ENCODE results near the gene ALDH1A3. TPM values are rescaled to one million over a fixed set of nuclear protein-coding genes. Genes with fewer than 3 reads are reported as not detected.

The ALDH1A3 gene
- total RNA-seq, 1 donor from 2014 or later, result 2.1 TPM

DNA sequence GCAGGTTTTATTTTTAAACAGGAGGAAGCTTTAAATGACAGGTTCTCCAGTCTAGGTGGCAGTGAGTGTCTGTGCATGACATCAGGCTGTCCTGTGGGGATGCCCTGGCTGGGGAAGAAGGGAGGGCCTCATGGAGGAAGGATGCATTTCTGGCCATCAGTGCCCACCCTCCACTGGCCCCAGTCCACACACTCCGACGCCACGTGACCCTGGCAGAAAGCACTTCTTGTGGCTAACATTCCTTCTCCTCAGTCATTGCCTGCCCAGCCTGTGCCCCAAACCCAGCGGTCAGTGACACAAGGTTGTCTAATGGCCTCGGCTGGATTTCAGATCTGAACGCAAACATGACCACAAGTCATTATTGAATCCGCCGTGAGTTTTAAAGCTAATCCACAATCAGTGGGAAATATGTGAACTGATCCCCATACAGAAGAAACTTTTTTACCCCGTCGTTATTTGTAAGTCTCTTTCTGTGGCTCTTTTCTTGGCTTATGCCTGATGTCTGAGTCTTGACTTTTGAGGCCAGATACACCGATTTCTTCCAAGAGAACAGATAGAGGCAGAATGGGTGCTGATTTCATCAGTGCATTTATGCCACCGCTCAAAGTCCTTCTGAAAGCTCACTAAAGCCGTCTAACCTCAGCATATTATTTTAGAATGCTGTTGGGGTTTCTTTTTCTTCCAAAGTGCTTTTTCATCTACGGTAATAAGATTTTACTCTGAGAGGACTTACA lies 22.2 kb downstream of the ALDH1A3 start:
- DNase-seq (ENCODE audit: low spot score), result no peak

DNA sequence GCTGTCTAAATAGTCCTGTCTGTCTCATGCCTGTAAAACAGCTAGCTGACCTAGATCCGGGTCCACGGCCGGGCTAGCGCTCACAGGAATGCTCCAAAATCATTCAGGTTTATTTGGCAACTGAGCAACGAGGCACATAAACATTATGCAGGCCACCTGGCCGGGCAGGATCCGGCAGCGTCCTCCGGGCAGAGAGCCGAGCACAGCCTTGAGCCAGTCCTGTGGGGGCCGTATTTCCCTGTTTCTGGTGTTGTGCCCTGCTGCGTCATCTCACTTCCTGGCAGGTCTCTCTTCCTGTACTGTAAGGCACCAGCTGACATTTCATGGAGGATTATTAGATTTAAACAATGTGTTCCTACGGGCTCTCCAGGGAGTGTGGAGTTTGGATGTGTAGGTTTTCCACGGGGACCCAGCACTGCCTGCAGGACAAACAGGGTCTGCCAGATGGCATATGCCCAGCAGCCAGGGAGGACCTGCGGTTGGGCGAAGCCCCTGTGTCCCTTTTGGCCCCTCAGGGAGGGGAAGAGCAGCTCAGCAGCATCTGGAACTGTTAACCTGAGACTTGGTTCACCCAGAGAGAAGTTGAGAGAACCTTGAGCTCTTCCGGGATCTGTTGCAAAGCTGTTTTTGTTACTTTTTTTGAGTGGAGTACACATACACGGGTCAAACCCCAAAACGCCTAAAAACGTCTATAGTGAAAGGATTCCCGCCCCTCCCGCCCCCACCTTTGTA lies 23.0 kb downstream of the ALDH1A3 start:
- DNase-seq (ENCODE audit: low spot score), result peak; percentile 58

DNA sequence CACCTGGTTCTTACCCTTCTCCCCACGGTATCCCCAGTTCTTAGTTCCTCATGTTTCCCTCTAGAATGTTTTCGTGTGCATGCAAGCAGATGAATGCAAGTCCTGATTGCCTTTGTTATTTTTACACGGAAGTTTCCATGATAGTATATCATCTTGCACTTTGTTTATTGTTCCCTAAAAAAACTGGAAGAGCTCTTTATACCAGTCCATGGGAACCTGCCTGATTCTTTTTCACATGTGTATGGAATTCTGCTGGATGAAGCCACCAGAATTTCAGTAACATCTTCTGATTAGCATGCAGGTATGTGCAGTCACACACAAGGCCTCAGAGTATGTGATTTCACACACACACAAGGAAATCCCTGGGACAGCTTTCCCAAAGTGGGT lies 23.5 kb downstream of the ALDH1A3 start:
- DNase-seq (ENCODE audit: low spot score), result no peak

DNA sequence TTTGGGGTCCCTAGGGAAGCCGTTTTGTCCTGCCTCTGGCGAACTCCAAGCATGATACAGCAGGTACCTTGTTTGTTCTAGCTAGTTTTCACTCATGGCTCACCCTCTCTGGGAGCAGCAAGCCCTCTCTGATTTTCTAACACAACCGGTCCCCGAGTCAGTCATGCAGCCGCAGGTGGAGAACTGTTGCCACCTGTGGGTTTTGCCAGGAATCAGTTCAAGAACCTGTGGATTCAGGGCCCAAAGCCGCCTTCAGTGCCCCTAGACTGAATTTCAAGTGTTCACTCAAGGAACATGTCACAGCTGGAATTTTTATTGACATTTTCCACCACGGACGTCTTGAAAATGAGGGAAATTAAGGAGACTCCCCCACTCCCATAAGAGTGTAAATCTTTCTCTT lies 26.2 kb downstream of the ALDH1A3 start:
- DNase-seq (ENCODE audit: low spot score), result no peak

- no peak for DNase-seq (ENCODE audit: low spot score)
Measured at GRCh38 chr15:100908466-100908865, 28.8 kb downstream of the ALDH1A3 start.

GRCh38 chr15:100909565-100909964 lies 29.9 kb downstream of the ALDH1A3 start:
- DNase-seq (ENCODE audit: low spot score), result no peak

GRCh38 chr15:100909989-100910955 lies 30.6 kb downstream of the ALDH1A3 start:
- DNase-seq (ENCODE audit: low spot score), result no peak

- DNase-seq (ENCODE audit: low spot score), result no peak
Measured at GRCh38 chr15:100911086-100911485, 31.5 kb downstream of the ALDH1A3 start.

DNA sequence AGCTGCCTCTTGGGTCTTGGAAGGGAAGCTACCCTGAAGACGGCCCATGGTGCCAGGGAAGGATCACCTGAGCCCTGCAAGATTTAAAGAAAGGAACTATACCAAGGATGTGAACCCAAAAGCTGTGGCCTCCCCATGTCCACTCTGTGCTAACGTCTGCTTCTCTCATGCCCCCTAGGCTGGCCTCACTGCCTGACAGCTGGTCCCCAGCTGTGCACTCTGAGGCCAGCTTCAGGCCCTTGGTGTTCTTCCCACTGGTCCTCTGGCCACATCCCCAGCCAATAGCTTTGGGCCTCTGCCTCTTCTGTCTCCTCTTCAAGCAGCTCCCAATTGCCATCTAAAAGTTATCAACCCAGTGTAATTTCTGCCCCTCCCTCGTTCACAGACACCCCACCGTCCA lies 34.3 kb downstream of the ALDH1A3 start:
- no peak for DNase-seq (ENCODE audit: low spot score)

GRCh38 chr15:100914876-100915275 lies 35.2 kb downstream of the ALDH1A3 start:
- no peak for DNase-seq (ENCODE audit: low spot score)

GRCh38 chr15:100918034-100918689 lies 38.5 kb downstream of the ALDH1A3 start:
- peak; percentile 53 for DNase-seq (ENCODE audit: low spot score)

DNA sequence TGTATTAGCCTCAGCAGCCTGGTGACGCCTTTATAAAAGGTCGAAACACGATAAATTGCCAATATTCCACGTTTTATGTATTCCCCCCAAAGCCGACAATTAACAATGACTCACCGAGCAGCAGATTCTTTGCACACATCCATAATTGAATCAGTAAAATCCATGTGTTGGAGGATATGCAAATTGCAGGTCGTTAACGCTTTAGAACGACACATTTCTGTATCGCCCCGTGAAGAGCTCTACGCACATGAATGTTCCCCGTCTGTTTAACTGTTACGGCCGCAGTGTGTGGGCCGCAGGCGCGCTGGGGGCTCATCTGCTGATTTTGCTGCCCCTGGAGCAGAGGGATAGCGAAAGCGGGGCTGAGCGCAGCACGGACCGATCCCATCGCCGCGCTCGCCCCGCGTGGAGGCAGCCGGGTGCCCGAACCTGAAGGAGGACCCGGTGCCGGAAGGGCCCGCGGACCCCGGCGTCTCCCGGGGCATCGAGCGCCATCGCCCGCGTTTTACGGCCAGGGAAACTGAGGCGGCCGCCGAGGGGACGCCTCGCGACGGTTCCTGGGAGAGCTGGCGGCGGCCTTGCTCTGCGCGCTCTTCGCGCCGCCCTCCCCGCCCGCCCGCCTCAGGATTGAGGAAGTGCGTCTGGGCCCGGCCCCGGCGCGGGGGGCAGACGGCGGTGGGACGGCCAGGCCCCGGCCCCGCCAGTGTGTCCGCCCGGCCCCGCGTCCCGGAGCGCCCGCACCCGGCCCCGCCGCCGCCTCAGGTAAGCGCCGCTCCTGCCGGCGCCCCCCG lies 39.3 kb downstream of the ALDH1A3 start, which contains the start of gene LRRK1:
Gene LRRK1, plus strand, starts transcription at position 668 of the 791 bp plus-strand sequence. CDS start 5,276 bp downstream, outside the sequence.
- DNase-seq (ENCODE audit: low spot score), result no peak

DNA sequence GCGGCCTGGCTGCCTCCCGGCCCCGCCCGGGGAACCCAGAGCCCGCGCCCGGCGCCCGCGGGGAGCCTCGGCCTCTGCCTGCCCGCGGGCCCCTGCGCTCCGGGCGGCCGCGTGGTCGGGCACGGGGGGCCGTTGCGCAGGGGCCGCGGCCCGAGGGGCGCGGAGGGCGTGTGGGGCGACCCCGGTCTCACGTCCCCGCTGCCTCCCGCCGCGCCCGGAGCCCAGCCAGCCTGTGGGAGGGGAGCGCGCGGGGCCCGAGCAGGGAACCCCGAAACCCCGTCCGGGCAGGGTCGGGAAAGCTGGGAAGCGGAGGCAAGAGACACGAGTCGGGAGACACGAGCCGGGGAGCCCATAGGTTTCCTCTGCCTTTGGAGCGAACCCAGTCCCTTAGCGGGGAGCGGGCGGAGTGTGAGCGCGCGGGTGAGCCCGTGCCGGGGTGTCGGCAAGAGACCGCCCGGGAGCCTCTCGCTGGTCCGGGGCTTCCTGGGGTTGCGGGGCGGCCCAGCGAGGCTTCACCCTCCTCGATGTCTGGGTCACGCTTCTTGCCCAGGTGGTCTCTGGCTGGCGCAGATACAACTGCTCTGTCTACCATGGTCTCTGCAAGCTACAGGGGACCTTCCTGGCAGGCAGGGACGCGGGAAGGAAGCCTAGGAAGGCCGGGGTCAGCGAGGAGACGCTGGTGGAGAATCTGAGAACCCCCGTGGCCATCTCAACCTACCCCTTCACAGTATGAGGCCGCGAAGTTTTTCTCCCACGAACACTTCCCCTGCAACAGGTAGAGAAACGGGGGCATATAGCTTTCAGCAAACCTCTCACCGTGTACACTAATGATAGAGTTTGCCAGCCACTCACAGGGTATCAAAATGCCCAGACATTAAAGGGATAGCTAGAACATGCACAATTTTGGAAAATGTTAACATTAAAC lies 40.1 kb downstream of the ALDH1A3 start:
- DNase-seq (ENCODE audit: low spot score), result no peak

DNA sequence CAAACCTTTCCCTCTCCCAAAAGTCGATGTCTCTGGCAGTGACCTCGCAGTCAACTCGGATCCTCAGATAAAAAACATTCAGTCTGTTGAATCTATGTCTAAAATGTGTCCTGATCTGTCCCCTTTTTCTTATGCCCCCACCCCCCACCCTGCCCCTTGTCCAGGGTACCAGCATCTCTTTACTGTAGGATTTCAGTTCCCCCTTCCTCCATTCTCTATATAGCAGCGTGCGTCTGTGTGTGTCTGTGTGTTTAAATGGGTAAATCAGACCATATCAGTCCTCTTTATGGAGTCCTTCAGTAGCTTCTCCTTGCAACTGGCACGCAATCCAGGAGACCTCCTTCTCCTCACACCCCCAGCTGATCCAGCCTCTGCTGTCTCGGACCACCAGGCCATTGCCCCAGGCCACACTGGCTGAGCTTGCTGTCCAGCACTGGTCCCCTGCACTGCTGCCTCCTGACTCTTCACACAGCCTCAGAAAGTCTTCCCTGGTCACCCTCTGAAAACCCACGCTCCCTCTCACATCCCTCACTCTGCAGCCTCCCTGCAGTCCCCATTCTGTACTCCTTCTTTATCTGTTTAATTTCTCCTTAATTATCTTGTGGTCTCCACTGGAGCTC lies 41.0 kb downstream of the ALDH1A3 start:
- no peak for DNase-seq (ENCODE audit: low spot score)

DNA sequence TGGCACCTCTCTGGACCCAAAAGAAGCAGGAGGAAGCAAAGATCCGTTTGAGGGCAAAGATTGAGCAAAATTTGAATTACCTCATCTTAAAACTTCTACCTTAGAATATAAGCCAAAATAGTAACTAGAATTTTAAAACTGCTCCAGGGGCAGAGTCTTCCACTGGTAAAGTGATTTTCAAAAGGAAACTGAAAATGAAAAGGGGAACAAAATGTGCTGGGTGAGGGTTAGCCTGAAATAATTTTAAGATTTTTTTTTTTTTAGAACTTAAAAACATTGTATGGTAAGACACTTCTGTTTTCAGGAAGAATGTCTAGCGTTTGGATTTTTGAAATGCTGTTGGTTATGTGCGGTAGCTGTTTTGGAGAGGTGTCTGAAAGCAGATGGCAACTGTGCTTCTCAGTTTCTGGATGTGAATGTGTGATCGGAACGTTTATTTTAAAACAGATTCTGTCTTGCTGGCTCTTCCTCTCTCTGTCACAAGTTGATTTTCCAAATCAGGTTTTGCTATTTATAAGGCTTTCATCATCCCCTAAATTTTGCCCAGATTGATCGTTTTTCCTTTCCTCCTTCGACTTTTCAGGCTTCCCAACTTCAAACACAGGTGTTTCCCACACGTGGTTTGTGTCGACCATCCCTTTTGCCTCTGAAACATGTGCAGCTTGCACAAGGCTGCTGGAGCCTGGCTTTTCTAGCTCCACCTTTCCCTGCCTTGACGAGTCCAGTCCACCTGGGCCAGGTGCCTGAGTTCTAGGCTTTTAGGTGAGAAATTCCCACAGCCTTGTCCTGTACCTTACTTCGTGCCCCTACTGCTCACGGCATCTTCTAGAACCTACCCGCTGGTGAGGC lies 42.8 kb downstream of the ALDH1A3 start:
- no peak for DNase-seq (ENCODE audit: low spot score)

DNA sequence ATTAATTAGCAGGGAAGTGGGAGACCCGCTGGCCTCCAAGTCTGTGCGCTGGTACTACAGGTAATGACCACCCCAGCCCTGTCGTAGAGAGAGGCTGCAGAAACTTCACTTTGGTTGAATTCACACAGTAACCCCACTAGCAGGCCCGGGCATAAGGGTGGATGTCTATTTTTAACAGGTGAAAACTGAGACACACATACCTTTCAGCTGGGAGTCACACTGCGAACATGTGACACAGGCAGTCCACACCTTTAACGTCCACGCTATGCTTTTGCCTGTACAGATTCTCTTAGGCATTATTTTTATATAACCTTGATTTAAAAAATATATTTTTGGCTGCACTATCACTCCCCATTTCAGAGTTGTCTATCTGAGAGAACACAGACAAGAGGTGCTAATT lies 43.4 kb downstream of the ALDH1A3 start:
- DNase-seq (ENCODE audit: low spot score), result no peak

DNA sequence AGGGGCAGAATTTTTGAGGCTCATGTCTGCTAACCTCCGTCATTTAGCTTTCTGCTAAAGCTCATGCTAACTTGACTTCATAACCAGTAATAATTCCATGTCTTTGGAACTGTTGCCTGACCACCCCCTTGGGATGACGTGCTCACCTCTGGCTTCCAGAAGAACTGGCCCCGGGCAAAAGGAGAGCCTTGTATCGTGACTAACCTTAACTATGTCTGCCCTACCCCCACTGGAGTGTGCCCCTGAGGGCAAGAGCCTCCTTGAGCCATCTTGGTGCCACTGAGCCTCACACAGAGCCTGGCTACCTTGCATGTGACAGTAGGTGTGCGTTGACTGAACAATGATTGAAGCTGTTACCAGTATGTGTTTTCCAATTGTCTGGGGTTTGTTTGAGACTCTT lies 44.3 kb downstream of the ALDH1A3 start:
- DNase-seq (ENCODE audit: low spot score), result no peak

GRCh38 chr15:100924436-100924835 lies 44.8 kb downstream of the ALDH1A3 start:
- DNase-seq (ENCODE audit: low spot score), result no peak

All from mucosa of gallbladder (tissue), 1 donor.